ENCODE results near the gene CH25H.

Gene CH25H

DNA sequence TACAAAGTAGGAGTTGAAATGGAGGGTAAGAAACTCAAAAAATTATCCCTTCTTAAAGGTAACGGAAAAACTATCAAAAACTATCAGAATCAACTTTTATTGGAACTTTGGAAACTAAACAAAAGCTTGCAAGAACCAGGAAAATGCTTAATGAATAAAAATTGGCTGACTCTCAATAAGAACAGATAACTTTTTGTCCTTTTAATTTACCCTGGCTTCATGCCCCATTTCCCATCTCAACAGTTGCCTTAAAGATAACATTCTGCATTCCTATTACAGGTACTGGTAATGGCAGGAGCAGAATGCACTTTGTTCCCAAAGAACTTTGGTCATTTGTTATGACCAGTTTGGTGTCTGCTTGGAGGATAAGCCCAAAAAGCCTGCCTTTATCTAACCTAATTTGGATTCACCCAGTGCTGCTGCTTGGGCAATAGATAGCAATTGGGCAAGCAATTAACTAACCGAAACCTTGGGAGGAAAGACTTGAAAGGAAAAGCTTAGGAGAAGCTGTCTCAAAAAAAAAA, 17.8 kb downstream of the CH25H start:
- TF ChIP-seq, protein P1, sequence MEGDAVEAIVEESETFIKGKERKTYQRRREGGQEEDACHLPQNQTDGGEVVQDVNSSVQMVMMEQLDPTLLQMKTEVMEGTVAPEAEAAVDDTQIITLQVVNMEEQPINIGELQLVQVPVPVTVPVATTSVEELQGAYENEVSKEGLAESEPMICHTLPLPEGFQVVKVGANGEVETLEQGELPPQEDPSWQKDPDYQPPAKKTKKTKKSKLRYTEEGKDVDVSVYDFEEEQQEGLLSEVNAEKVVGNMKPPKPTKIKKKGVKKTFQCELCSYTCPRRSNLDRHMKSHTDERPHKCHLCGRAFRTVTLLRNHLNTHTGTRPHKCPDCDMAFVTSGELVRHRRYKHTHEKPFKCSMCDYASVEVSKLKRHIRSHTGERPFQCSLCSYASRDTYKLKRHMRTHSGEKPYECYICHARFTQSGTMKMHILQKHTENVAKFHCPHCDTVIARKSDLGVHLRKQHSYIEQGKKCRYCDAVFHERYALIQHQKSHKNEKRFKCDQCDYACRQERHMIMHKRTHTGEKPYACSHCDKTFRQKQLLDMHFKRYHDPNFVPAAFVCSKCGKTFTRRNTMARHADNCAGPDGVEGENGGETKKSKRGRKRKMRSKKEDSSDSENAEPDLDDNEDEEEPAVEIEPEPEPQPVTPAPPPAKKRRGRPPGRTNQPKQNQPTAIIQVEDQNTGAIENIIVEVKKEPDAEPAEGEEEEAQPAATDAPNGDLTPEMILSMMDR (IDR thresholded peaks at IDR 0.05): no peak

DNA sequence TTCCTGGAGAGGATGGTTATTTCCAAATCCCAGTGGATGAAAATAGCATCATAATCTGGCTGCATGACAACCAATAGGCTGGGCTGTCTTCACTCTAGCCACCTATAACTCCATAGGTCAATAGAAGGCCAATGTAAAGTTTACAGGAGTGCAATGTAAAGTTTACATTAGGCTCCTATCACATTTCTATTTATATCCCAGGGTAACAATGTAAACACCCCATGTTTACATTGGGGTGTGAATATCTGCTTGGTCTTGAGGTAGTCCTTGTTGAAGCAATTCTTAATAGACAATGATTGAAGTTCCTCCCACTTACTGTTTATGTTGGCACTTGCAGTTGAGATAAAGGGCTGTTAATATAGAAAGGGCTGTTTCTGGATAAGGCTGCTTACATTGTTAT, 21.5 kb downstream of the CH25H start:
- TF ChIP-seq, protein P1 (IDR thresholded peaks at IDR 0.05): no peak
- H3K36me3 ChIP-seq: no peaks in the 10 kb centered on the region
- no peaks in the 10 kb centered on the region for H3K9me3 ChIP-seq
- H3K4me1 ChIP-seq: no peaks in the 10 kb centered on the region
- intact Hi-C loops (cut with DNase I; ENCODE audit: low total_unique reads): no loop called here
- no peaks in the 10 kb centered on the region for H3K27me3 ChIP-seq
- no peak overlapping the region for H3K27ac ChIP-seq
- no peak for DNase-seq
- no peak overlapping the region for H3K4me3 ChIP-seq

More for the DNA sequence above, 17.8 kb downstream of the CH25H start:
- no peak overlapping the region for H3K4me3 ChIP-seq
- no peaks in the 10 kb centered on the region for H3K9me3 ChIP-seq
- DNase-seq: no peak
- H3K4me1 ChIP-seq: no peaks in the 10 kb centered on the region
- no peaks in the 10 kb centered on the region for H3K27me3 ChIP-seq
- H3K36me3 ChIP-seq: no peaks in the 10 kb centered on the region
- intact Hi-C loops (cut with DNase I; ENCODE audit: low total_unique reads): no loop called here
- no peak overlapping the region for H3K27ac ChIP-seq

DNA sequence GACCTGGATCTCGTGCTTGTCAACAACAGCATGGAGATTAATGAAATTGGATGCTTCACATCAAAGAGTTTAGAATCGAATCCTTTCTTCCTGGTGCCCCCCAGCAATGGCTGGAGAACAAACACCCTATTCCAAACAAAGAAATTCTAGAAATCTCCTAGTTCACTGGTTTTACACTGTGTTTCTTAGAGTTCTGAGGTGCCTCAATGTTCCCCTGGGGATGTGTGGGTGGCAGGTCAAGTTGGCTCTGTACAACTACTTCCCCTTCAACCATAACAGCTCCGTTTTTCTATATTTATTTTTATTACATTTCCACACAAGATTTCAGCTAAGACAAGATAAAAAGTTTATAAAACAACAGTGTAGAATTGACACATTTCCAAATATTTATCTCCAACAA, 22.5 kb downstream of the CH25H start:
- no peak overlapping the region for H3K27ac ChIP-seq
- no peak for DNase-seq
- H3K9me3 ChIP-seq: peaks cover 0 to 3% (median 0%) of the 10 kb centered on the region in 3 donors
- TF ChIP-seq, protein P1 (IDR thresholded peaks at IDR 0.05): no peak
- no peaks in the 10 kb centered on the region for H3K27me3 ChIP-seq
- no peaks in the 10 kb centered on the region for H3K4me1 ChIP-seq
- no peaks in the 10 kb centered on the region for H3K36me3 ChIP-seq
- intact Hi-C loops (cut with DNase I; ENCODE audit: low total_unique reads): no loop called here
- no peak overlapping the region for H3K4me3 ChIP-seq

DNA sequence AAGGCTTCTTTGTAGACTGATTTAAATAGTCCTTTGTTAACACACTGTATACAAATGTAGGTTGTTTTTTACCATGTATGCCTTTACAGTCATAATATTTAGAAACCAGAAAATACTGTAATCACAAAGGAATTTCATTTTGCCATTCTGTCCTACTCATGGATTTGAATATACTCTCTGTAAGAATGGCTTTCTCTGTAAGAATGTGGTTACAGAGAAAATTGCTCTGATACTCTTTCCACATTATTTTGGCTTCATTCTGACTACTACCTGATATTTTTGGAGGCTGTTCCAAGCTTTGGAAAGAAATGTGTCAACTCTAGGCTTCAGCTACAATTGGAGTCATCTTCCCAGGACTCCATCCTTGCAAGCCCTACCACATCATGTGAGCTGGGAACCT, 23.5 kb downstream of the CH25H start:
- H3K27me3 ChIP-seq: no peaks in the 10 kb centered on the region
- intact Hi-C loops (cut with DNase I; ENCODE audit: low total_unique reads): no loop called here
- H3K27ac ChIP-seq: no peak overlapping the region
- H3K36me3 ChIP-seq: no peaks in the 10 kb centered on the region
- no peaks in the 10 kb centered on the region for H3K4me1 ChIP-seq
- TF ChIP-seq, protein P1 (IDR thresholded peaks at IDR 0.05): no peak
- H3K9me3 ChIP-seq: peaks cover 0 to 3% (median 0%) of the 10 kb centered on the region in 3 donors
- no peak for DNase-seq
- H3K4me3 ChIP-seq: no peak overlapping the region

DNA sequence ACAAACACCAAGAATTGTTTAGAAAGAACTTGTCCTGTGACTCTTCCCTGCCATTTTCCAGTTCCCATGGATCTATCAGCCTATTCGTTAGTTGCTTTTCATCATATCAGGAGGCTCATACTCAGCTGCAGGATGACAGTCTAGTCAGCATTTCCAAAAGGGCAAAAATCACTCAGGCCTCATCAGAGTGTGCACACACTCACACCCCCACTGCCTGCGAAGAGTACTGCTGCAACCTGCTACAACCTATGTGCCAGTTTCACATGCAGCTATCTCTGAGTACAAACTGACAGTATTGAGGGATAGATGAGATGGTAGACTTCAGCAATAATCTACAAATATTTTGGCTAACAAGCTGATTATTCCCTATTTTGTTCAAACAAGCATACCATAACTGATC, 24.2 kb downstream of the CH25H start:
- TF ChIP-seq, protein P1 (IDR thresholded peaks at IDR 0.05): no peak
- Histone ChIP-seq H3K4me3 (no peak overlapping the region), H3K27ac (no peak overlapping the region), H3K27me3 (no peaks in the 10 kb centered on the region), H3K9me3 (peaks cover 0 to 3% (median 0%) of the 10 kb centered on the region in 3 donors), H3K36me3 (no peaks in the 10 kb centered on the region), H3K4me1 (no peaks in the 10 kb centered on the region)
- intact Hi-C loops (cut with DNase I; ENCODE audit: low total_unique reads): no loop called here
- no peak for DNase-seq

DNA sequence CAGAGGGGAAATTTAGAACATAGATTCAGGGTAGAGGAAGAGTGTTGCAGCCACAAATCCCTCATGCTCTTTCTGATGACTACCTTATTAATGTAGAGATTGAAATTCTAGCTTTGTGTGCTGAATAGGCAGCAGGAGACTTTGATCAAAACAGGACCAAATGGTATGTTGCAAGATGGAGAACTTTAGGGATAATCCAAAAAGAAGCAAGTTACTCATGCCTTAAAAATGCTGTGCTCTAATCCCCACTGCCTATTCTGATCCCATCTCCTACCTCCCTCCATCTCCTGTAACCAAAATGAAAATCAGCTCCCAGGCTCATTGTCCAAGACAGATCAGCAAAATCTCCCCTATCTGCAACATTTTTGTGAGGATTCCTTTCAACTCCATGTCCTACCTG, 31.3 kb downstream of the CH25H start:
- no peak overlapping the region for H3K4me3 ChIP-seq
- H3K27me3 ChIP-seq: no peaks in the 10 kb centered on the region
- H3K27ac ChIP-seq: no peak overlapping the region
- H3K36me3 ChIP-seq: no peaks in the 10 kb centered on the region
- TF ChIP-seq, protein P1 (IDR thresholded peaks at IDR 0.05): no peak
- no peak for DNase-seq
- peaks cover 0 to 3% (median 0%) of the 10 kb centered on the region in 3 donors for H3K9me3 ChIP-seq
- intact Hi-C loops (cut with DNase I; ENCODE audit: low total_unique reads): no loop called here
- no peaks in the 10 kb centered on the region for H3K4me1 ChIP-seq
